ENCODE data around the gene ZSCAN23.
"Not testable (repeated sequence)": the region's sequence is repeated elsewhere in the genome, so short reads cannot be mapped to it uniquely, and the experiment has no call there.

DNA sequence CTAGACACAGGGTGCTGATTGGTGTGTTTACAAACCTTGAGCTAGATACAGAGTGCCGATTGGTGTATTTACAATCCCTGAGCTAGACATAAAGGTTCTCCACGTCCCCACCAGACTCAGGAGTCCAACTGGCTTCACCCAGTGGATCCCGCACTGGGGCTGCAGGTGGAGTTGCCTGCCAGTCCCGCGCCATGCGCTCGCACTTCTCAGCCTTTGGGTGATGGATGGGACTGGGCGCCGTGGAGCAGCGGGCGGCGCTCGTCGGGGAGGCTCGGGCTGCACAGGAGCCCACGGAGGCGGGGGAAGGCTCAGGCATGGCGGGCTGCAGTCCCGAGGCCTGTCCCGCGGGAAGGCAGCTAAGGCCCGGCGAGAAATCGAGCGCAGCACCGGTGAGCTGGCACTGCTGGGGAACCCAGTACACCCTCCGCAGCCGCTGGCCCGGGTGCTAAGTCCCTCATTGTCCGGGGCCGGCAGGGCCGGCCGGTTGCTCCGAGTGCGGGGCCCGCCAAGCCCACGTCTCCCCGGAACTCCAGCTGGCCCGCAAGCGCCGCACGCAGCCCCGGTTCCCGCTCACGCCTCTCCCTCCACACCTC, 26.0 kb upstream of the ZSCAN23 start:
- TF ChIP-seq, protein P1, sequence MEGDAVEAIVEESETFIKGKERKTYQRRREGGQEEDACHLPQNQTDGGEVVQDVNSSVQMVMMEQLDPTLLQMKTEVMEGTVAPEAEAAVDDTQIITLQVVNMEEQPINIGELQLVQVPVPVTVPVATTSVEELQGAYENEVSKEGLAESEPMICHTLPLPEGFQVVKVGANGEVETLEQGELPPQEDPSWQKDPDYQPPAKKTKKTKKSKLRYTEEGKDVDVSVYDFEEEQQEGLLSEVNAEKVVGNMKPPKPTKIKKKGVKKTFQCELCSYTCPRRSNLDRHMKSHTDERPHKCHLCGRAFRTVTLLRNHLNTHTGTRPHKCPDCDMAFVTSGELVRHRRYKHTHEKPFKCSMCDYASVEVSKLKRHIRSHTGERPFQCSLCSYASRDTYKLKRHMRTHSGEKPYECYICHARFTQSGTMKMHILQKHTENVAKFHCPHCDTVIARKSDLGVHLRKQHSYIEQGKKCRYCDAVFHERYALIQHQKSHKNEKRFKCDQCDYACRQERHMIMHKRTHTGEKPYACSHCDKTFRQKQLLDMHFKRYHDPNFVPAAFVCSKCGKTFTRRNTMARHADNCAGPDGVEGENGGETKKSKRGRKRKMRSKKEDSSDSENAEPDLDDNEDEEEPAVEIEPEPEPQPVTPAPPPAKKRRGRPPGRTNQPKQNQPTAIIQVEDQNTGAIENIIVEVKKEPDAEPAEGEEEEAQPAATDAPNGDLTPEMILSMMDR (IDR thresholded peaks at IDR 0.05): not testable (repeated sequence)
- TF ChIP-seq POLR2A (IDR thresholded peaks at IDR 0.05): not testable (repeated sequence)
